HUDEP-2 (cell line): ENCODE results near the gene NFATC1.

ENCODE experiments used
- DNase-seq, 76 experiments: peaks; one replicate each; lab custom pipeline; 2025; ENCODE audit not compliant: unreplicated experiment in 76 of 76; lab: John Stamatoyannopoulos, UW

The NFATC1 gene

GRCh38 chr18:79402977-79403722 lies 7.4 kb downstream of the NFATC1 start:
- DNase-seq: peak in 53 of 76 experiments; percentile 2 to 76 (median 43)

GRCh38 chr18:79403723-79404566 lies 8.2 kb downstream of the NFATC1 start:
- DNase-seq: no peak

- peak in 14 of 76 experiments; percentile 11 to 47 (median 31) for DNase-seq
Observed at GRCh38 chr18:79404567-79404910, 8.8 kb downstream of the NFATC1 start.

- no peak for DNase-seq
Observed at GRCh38 chr18:79405019-79405780, 9.5 kb downstream of the NFATC1 start.

GRCh38 chr18:79405781-79406575 lies 10.2 kb downstream of the NFATC1 start:
- peak in 1 of 76 experiments; percentile 12 for DNase-seq

- no peak for DNase-seq
Observed at GRCh38 chr18:79406708-79407107, 11.0 kb downstream of the NFATC1 start.

- no peak for DNase-seq
Observed at GRCh38 chr18:79409313-79409712, 13.6 kb downstream of the NFATC1 start.

GRCh38 chr18:79410171-79410641 lies 14.5 kb downstream of the NFATC1 start:
- no peak for DNase-seq

GRCh38 chr18:79410731-79411613 lies 15.2 kb downstream of the NFATC1 start:
- DNase-seq: no peak

GRCh38 chr18:79411614-79412526 lies 16.1 kb downstream of the NFATC1 start:
- no peak for DNase-seq

- no peak for DNase-seq
Observed at GRCh38 chr18:79413025-79413424, 17.3 kb downstream of the NFATC1 start.

GRCh38 chr18:79413426-79413825 lies 17.7 kb downstream of the NFATC1 start:
- DNase-seq: no peak

GRCh38 chr18:79413901-79414300 lies 18.2 kb downstream of the NFATC1 start:
- DNase-seq: no peak

- DNase-seq: no peak
Observed at GRCh38 chr18:79416022-79416676, 20.4 kb downstream of the NFATC1 start.

- DNase-seq: no peak
Observed at GRCh38 chr18:79416677-79417052, 20.9 kb downstream of the NFATC1 start.

GRCh38 chr18:79418236-79418635 lies 22.5 kb downstream of the NFATC1 start:
- DNase-seq: no peak

- no peak for DNase-seq
Observed at GRCh38 chr18:79418642-79419041, 22.9 kb downstream of the NFATC1 start.
